Stimulated activated memory B cell treated with anti-CD40 and anti-IgM and Interleukin-4, amounts not matched to agents 10 μg/mL and 1 μg/mL and 100 μg/mL, for 72 hours (primary cell): ENCODE data around the gene ASTN1.

Experiments used
- ATAC-seq: fragments of 150-1000 bp; cut with Tn5 transposase; 2 replicates; pipeline ENCODE4 v1.10.0; 2021
- H3K27ac Mint-ChIP-seq: one replicate; pipeline ENCODE4 v1.8.0; 2022; ENCODE audit warnings: mild to moderate bottlenecking, mixed read lengths
- H3K27me3 Mint-ChIP-seq: one replicate; pipeline ENCODE4 v1.8.0; 2022; ENCODE audit warnings: mixed read lengths
- H3K36me3 Mint-ChIP-seq: one replicate; pipeline ENCODE4 v1.8.0; 2022; ENCODE audit warnings: mixed read lengths
- H3K4me1 Mint-ChIP-seq: one replicate; pipeline ENCODE4 v1.8.0; 2022; ENCODE audit warnings: mixed read lengths
- H3K4me3 Mint-ChIP-seq: one replicate; pipeline ENCODE4 v1.8.0; 2022; ENCODE audit warnings: mild to moderate bottlenecking, moderate library complexity, mixed read lengths
- H3K9me3 Mint-ChIP-seq: one replicate; pipeline ENCODE4 v1.8.0; 2022; ENCODE audit warnings: mixed read lengths

The ASTN1 gene

DNA sequence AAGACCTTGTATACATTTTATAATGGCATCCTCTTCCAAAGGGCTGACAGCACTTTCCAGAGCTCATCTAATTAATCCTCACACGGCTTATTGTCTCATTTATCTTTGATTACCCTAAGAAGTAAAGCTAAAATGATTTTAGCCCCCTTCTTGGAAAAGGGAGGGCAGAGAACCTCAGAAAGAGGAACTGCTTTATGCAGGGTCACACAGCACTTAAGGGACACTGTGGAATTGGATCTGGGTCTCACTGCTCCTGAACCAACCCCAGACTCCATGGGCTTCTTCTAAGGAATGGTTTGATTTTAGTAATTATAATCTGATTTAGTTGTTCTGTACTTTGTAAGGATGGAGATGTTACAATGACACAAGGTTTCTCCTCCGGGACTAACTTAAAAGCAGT, 9.5 kb upstream of the ASTN1 start:
- H3K36me3 Mint-ChIP-seq: no peaks in the 10 kb centered on the region
- no peak overlapping the region for H3K27ac Mint-ChIP-seq
- ATAC-seq: no peak
- H3K4me1 Mint-ChIP-seq: no peaks in the 10 kb centered on the region
- H3K4me3 Mint-ChIP-seq: no peak overlapping the region
- peaks cover 10% of the 10 kb centered on the region for H3K9me3 Mint-ChIP-seq
- H3K27me3 Mint-ChIP-seq: no peaks in the 10 kb centered on the region

DNA sequence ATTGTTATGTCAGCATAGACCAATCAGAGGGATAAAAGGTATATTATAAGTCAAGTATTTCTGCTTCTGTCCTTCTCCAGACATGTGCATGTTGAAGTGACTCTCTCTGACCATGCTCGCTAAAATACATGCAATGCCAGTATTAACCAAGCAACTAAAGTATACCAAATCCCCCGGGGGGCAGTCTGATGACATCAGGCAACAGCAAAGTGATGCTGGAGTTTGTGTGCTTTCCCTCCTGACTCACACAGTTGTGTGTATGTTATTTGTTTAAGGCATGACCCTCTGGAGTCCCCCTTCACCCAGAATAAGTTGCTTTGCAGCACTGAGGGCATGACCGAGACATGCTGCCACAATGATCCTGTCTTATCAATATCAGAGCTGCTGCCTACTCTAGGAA, 8.4 kb upstream of the ASTN1 start:
- Mint-ChIP-seq H3K4me1 (no peaks in the 10 kb centered on the region), H3K9me3 (peaks cover 8% of the 10 kb centered on the region), H3K36me3 (no peaks in the 10 kb centered on the region), H3K4me3 (no peak overlapping the region), H3K27ac (no peak overlapping the region), H3K27me3 (no peaks in the 10 kb centered on the region)
- ATAC-seq: no peak

DNA sequence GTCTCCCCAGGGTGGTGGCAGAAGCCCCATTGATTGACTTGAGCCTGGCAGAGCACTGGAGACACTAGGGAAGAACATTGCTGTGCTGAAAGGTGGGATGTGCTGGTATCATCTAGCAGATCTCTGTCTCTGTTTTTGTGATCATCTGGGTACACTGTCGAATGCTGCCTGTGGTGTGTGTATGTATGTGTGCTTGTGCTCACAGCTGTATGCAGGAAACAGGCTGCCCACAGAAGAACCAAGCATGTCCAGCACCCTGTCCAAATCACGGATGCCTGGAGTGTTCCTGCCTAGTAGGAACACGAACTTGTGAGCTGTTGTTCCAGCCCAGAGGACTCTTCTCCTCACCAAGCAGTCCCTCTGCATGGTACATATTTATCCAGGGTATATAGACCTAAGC, 7.8 kb upstream of the ASTN1 start:
- Mint-ChIP-seq H3K27ac (no peak overlapping the region), H3K4me3 (no peak overlapping the region), H3K27me3 (no peaks in the 10 kb centered on the region), H3K4me1 (no peaks in the 10 kb centered on the region), H3K9me3 (peaks cover 5% of the 10 kb centered on the region), H3K36me3 (no peaks in the 10 kb centered on the region)
- no peak for ATAC-seq

DNA sequence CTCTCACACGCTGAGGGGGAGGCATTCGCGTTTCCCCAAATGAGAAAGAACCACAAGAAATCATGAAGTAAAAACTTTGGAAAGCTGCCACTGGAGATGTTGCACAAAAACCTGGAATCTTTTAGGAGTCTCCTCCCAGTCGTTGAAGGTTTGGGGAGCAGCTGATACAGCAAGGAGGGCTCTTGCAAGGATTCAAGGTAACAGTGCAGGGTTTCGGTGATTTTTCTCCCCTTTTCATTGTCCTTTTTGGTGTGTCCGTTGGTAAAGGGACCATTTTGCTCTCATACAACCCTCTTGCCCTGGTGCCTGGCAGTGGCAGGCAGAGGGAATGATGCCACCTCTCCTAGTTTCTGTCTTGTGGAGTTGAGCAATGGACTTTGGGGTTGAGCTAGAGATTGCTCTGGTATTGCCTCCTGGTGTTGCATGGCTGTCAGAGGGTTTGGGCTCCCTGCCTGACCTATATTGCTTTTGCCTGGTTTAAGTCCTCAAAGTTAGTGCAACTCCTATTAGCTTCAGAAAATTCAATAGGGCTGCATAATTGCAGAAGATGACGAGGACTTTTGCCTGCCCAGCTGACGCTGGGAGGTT, 7.1 kb upstream of the ASTN1 start:
- Mint-ChIP-seq H3K4me1 (no peaks in the 10 kb centered on the region), H3K9me3 (peaks cover 5% of the 10 kb centered on the region), H3K36me3 (no peaks in the 10 kb centered on the region), H3K4me3 (no peak overlapping the region), H3K27me3 (no peaks in the 10 kb centered on the region), H3K27ac (no peak overlapping the region)
- ATAC-seq: no peak

DNA sequence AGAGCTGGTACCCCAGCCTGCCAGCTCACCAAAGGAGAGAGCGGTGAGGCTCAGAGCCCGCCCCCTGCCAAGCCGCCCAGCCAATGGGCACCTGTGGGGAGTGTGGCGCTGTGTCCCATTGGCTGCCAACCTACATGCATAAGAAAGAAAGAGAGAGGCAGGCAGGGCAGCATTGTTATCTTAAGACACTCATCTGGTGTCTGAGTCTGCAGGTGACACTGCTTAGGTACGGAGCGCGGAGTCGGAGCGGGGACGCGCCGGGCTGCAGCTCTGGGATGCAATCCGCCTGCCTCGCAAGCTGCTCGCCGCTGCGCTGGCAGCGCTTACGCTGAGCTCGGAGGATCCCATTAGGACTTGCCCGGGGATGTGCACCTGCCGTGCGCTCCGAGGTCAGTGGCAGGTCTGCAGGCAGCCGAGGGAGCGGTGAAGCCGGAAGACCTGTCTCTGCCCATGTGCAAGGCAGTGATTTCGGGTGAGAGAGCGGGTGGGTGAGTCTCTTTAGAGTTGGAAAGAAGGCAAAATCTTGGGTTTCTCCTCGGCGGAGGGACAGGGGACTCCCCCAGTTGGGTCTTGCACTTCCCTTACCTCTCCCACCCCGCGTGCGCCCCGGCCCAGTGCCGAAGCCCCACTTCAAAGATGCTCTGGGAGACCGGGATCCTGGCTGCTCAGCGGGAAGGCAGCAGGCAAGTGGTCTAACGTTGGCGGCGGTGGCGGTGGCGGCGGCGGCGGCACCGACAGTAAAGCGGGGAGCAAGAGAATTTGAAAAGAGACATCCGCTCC, 6.4 kb upstream of the ASTN1 start, which contains the start of gene BRINP2:
BRINP2 (plus strand) TSS at position 203 of the 780 bp plus-strand sequence. CDS start 58,919 bp downstream, outside the sequence.
- Mint-ChIP-seq H3K27ac (no peak within 1 kb of the TSS), H3K4me3 (no peak within 1 kb of the TSS), H3K4me1 (no peaks in the 10 kb centered on the region), H3K9me3 (peaks cover 4% of the 10 kb centered on the region), H3K36me3 (no peaks in the 10 kb centered on the region), H3K27me3 (no peaks in the 10 kb centered on the region)
- ATAC-seq: peak; percentile 47

DNA sequence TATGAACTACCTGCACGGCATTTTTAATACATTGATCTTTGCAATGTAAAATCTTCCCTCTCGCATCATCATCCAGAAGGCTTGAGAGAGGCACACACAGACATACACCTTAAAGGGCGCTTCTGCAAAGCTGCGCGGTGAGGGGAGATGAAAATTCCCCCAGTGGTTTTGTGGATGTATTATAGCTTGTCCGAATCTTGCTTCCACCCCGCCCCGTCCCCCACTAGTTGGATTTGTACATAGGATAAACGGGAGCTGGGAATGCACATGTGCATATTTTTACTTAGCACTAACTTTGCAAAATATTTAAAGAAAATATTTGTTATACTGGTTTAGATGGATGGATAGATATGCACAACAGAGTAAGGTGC, 542 bp upstream of the ASTN1 start:
- peaks cover 4% of the 10 kb centered on the region for H3K9me3 Mint-ChIP-seq

DNA sequence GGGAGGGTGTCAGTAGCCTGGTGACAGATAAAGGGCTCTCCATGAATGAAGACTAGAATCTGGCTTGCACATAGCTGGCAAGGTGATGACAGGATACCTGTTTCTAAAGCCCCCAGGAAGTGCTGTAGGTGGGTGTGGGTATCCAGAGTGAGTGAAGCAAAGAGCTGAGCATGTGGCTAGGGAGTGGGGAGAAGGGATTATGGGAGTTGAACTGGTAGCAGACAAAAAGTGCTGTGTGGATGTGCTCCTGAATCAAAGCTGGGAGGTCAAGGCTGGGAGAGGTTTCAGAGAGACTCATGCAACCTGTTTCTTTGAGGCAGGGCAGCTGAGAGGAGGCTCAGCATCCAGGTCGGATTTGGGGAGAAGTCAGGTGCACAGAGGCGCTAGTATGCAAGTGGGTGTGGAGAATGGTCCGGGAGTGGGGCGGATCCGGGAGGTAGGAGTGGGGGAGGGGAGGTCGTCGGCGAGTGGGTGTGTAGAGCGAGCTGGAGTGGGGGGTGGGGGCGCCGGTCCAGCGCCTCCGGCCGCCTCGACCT, 600 bp downstream of the ASTN1 start:
- Mint-ChIP-seq H3K27me3 (peaks cover 22% of the 10 kb centered on the region), H3K27ac (no peak overlapping the region)

More for the DNA sequence above, 542 bp upstream of the ASTN1 start:
- H3K27ac Mint-ChIP-seq: no peak overlapping the region
- H3K27me3 Mint-ChIP-seq: peaks cover 22% of the 10 kb centered on the region
- ATAC-seq: no peak
- peaks cover 7% of the 10 kb centered on the region for H3K4me1 Mint-ChIP-seq
- no peak overlapping the region for H3K4me3 Mint-ChIP-seq
- no peaks in the 10 kb centered on the region for H3K36me3 Mint-ChIP-seq

DNA sequence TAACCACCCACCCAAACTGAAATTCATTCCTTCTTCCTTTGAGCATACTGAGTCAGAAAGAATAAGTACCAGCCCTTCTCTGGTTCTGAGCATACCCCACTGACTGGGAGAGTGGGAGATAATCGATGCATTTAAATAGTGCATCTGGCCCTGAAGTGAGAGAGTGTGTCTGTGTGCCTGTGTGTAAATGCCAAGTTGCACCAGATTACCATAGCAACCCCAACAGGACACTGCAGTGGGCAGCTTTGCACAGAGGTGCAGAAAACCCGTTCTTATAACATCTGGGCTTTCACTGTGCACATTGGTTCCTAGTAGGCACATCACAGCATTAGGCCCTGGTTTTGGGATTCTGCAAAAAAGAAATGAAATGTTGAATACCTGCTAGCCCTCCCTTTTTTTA, 2.3 kb downstream of the ASTN1 start:
- H3K27ac Mint-ChIP-seq: no peak overlapping the region
- H3K4me3 Mint-ChIP-seq: no peak overlapping the region
- H3K4me1 Mint-ChIP-seq: peaks cover 7% of the 10 kb centered on the region
- H3K27me3 Mint-ChIP-seq: peaks cover 22% of the 10 kb centered on the region
- peaks cover 4% of the 10 kb centered on the region for H3K9me3 Mint-ChIP-seq
- H3K36me3 Mint-ChIP-seq: no peaks in the 10 kb centered on the region
- ATAC-seq: no peak

More for the DNA sequence above, 600 bp downstream of the ASTN1 start:
- Mint-ChIP-seq H3K36me3 (no peaks in the 10 kb centered on the region), H3K4me3 (no peak overlapping the region), H3K4me1 (peaks cover 7% of the 10 kb centered on the region), H3K9me3 (peaks cover 4% of the 10 kb centered on the region)
- ATAC-seq: no peak

DNA sequence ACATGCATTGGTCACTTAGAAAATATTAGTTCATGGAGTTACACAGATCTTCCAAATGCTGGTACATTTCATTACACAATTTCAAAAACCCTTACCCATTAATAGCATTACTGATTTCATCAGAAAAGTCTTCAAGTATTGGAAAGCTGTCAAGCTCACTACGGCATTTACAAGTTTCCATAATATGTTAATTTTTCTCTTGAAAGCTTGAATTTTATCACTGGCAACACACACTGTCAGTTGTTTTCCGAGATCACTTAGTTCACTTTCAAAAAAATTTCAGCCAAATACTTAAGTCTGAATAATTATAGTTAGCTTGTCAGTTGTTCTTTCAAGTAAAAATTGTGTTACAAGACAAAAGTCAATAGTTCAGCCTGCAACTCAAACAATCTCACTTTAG, 18.0 kb downstream of the ASTN1 start:
- H3K27me3 Mint-ChIP-seq: no peaks in the 10 kb centered on the region
- no peak overlapping the region for H3K4me3 Mint-ChIP-seq
- H3K36me3 Mint-ChIP-seq: no peaks in the 10 kb centered on the region
- no peak for ATAC-seq
- no peaks in the 10 kb centered on the region for H3K4me1 Mint-ChIP-seq
- H3K27ac Mint-ChIP-seq: no peak overlapping the region
- no peaks in the 10 kb centered on the region for H3K9me3 Mint-ChIP-seq

DNA sequence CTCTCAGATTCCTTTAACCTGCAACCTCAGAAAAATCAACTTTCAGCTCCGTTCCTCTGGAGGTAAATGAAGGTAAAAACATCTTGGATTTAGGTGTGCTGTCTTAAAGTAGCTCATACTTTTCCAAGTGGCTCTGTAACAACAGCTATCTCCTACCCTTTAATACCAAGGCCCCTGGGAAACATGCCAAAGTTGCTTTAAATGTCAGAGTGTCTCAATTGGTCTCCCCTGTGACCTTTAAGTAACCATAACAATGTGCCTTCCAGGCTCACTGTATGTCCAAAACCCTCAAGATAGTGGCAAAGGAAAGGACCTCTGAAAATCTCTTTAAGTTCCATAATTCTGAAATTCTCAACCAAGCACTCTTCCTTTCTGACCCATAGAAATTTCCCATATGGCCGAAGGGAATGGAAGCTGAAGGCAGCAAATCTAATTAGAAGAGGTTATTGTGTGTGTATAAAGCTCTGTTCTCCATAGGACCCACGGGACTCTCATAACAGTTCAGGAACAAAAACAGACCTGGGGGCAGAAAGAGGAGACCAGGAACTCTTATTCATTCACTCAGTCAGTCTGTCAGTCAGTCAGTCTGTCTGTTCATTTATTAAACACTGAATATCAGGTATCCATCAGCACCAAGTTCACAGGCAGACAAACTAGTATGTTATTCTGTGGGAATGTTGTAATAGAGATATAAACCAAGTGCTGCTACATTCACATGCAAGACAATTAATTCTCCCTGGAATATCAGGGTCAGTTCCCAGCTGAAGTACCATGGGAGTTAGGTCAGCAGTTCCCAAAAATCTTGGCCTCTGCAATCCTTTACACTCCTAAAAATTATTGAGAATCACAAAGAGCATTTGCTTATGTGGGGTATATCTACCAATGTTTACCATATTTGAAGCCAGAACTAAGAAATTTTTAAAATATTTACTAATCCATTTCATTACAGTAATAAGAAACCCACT, 19.1 kb downstream of the ASTN1 start:
- ATAC-seq: no peak
- Mint-ChIP-seq H3K36me3 (no peaks in the 10 kb centered on the region), H3K4me1 (no peaks in the 10 kb centered on the region), H3K27ac (no peak overlapping the region), H3K27me3 (no peaks in the 10 kb centered on the region), H3K4me3 (no peak overlapping the region), H3K9me3 (no peaks in the 10 kb centered on the region)

DNA sequence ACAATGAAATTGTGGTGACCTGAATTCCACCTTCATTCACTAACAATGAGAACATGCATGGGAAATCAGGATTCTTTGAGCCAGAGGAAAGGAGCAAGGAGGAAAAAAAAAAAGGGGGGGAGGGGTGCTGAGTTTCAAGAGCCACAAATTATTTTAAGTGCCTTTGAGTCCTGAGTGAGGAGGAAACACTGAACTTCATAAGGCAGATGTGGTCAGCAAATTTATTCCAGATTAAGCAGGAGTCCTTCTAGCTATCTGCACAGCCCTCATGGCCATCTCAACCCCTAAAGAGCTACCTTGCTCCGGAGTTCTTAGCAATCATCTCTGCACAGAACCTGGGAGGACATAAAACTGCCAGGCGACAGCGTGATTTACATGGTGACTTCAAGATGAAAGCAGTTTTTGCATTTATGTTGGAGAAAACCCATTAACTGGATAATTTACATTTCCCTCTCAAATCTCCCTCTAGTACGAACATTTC, 21.7 kb downstream of the ASTN1 start:
- no peaks in the 10 kb centered on the region for H3K4me1 Mint-ChIP-seq
- peaks cover 3% of the 10 kb centered on the region for H3K9me3 Mint-ChIP-seq
- no peaks in the 10 kb centered on the region for H3K36me3 Mint-ChIP-seq
- H3K4me3 Mint-ChIP-seq: no peak overlapping the region
- no peak for ATAC-seq
- no peak overlapping the region for H3K27ac Mint-ChIP-seq
- no peaks in the 10 kb centered on the region for H3K27me3 Mint-ChIP-seq

DNA sequence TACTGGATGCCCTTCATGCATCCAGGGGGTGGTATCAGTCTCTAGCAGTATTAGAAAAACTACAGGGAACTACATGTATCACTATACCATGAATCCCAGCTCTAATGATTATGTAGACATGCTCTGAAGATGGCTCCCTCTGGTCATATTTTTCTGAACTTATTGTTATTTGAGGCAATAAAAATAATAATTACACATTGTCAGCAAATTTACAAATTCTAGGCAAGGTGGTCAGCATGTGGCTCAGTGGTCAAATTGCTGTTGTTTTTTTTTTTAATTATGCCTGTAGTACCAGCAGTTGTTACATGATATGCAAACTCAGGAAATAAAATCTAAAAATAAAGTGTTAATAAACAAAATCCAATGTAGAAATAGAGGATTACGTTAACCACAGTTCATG, 22.5 kb downstream of the ASTN1 start:
- Mint-ChIP-seq H3K9me3 (peaks cover 3% of the 10 kb centered on the region), H3K4me3 (no peak overlapping the region), H3K4me1 (no peaks in the 10 kb centered on the region), H3K27me3 (no peaks in the 10 kb centered on the region), H3K27ac (no peak overlapping the region), H3K36me3 (no peaks in the 10 kb centered on the region)
- no peak for ATAC-seq

DNA sequence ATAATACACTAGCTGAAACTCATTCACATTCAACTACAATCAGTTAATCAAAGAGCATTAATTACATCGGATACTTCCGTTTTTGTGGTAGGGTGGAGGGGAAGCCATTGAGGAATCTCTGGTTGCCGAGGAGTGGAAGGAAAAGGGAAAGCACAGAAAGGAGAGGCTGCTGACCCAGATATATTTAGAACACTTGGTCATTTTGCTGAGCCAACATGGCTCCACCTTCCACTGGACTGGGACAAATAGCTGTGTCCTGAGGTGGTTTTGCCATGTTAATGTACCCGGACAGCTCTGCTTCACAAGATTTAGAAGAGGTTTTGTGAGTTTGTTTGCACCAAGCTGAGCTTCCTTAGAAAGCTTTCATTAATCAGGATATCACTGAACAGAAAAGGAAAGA, 26.2 kb downstream of the ASTN1 start:
- no peaks in the 10 kb centered on the region for H3K4me1 Mint-ChIP-seq
- H3K36me3 Mint-ChIP-seq: no peaks in the 10 kb centered on the region
- H3K9me3 Mint-ChIP-seq: peaks cover 3% of the 10 kb centered on the region
- no peak for ATAC-seq
- H3K27me3 Mint-ChIP-seq: no peaks in the 10 kb centered on the region
- H3K4me3 Mint-ChIP-seq: no peak overlapping the region
- H3K27ac Mint-ChIP-seq: no peak overlapping the region

DNA sequence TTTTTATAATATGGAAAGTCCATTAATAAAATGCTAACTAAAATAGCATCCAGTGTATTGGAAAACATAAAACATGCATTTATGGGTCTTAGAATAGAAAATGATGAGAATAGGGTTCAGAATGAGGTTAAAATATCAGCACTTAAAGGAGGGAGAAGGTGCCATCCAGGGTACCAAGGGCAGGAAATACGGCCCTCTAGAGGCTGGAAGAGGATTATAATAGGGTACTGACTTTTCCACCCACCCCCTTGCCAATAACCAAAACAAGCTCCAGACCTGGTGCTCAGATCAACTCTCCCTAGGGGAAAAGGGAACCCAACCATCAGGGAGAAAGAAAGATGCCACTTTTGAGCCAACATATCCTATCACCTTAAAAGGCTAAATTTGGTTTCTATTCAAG, 26.7 kb downstream of the ASTN1 start:
- ATAC-seq: no peak
- H3K4me3 Mint-ChIP-seq: no peak overlapping the region
- H3K9me3 Mint-ChIP-seq: peaks cover 3% of the 10 kb centered on the region
- no peaks in the 10 kb centered on the region for H3K4me1 Mint-ChIP-seq
- no peak overlapping the region for H3K27ac Mint-ChIP-seq
- no peaks in the 10 kb centered on the region for H3K27me3 Mint-ChIP-seq
- no peaks in the 10 kb centered on the region for H3K36me3 Mint-ChIP-seq

DNA sequence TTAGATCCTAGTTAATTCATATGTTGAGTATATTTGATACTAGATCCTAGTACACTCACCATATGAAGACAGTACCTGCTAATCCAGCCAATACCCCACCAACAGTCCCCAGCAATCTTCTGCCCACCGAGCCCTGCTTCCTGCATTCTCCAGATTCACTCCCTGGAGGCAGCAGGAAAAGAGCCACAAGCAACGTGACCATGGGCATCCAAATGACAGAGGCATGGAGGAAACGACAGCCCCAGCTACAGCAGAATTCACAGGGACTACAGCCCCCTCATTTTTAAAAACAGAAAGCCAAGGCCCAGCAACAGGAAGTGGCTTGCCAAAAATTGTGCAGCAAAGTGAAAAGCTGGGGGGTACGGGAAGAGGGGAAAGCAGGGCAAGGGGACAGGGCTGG, 29.3 kb downstream of the ASTN1 start:
- Mint-ChIP-seq H3K4me1 (no peaks in the 10 kb centered on the region), H3K27me3 (no peaks in the 10 kb centered on the region), H3K4me3 (no peak overlapping the region), H3K36me3 (no peaks in the 10 kb centered on the region), H3K9me3 (peaks cover 3% of the 10 kb centered on the region), H3K27ac (no peak overlapping the region)
- no peak for ATAC-seq
